Parathyroid adenoma (tissue), 2 donors: Measurements from ENCODE around the gene SLX9.

Experiments
- H2AFZ ChIP-seq: fragments of 300-600 bp; sonication (generic); one replicate; pipeline ENCODE4 v1.7.0; 2017; ENCODE audit warnings: antibody characterized with exemption, mild to moderate bottlenecking
- H3K27ac ChIP-seq: fragments of 300-600 bp; sonication (generic); one replicate; pipeline ENCODE4 v1.7.0; 2017
- H3K27me3 ChIP-seq: fragments of 300-600 bp; sonication (generic); one replicate; pipeline ENCODE4 v1.7.0; 2017; ENCODE audit warnings: low read length; ENCODE audit not compliant: control insufficient read depth, insufficient read depth
- H3K36me3 ChIP-seq: fragments of 300-600 bp; sonication (generic); one replicate; pipeline ENCODE4 v1.7.0; 2017; ENCODE audit warnings: low read length; ENCODE audit not compliant: control insufficient read depth, insufficient read depth
- H3K4me1 ChIP-seq: fragments of 300-600 bp; sonication (generic); one replicate; pipeline ENCODE4 v1.7.0; 2017; ENCODE audit warnings: control low read depth
- H3K4me2 ChIP-seq: fragments of 300-600 bp; sonication (generic); one replicate; pipeline ENCODE4 v1.7.0; 2017; ENCODE audit warnings: low read length
- H3K4me3 ChIP-seq: fragments of 300-600 bp; sonication (generic); one replicate; pipeline ENCODE4 v1.7.0; 2017; ENCODE audit warnings: low read depth, low read length
- H3K79me2 ChIP-seq: fragments of 300-600 bp; sonication (generic); one replicate; pipeline ENCODE4 v1.7.0; 2017; ENCODE audit warnings: control low read depth
- H3K9ac ChIP-seq: fragments of 300-600 bp; sonication (generic); one replicate; pipeline ENCODE4 v1.7.0; 2017; ENCODE audit warnings: mild to moderate bottlenecking
- H3K9me3 ChIP-seq: fragments of 300-600 bp; sonication (generic); one replicate; pipeline ENCODE4 v1.7.0; 2017; ENCODE audit warnings: low read length; ENCODE audit not compliant: control insufficient read depth
- CTCF ChIP-seq: fragments of 300-600 bp; sonication (generic); IDR thresholded peaks from one replicate; pipeline ENCODE4 v1.7.0; 2017; ENCODE audit warnings: antibody characterized with exemption, mild to moderate bottlenecking
- donor health status: primary hyperparathyroidism.

SLX9 gene

GRCh38 chr21:44987886-44988606 is 48.2 kb downstream of the SLX9 start:
- Histone ChIP-seq H2AFZ (no peak overlapping the region), H3K4me3 (no peak overlapping the region), H3K79me2 (no peaks in the 10 kb centered on the region), H3K9me3 (no peaks in the 10 kb centered on the region), H3K27ac (no peak overlapping the region), H3K4me1 (no peaks in the 10 kb centered on the region), H3K27me3 (no peaks in the 10 kb centered on the region), H3K9ac (no peak overlapping the region), H3K4me2 (no peak overlapping the region), H3K36me3 (no peaks in the 10 kb centered on the region)
- TF ChIP-seq CTCF = no peak

DNA sequence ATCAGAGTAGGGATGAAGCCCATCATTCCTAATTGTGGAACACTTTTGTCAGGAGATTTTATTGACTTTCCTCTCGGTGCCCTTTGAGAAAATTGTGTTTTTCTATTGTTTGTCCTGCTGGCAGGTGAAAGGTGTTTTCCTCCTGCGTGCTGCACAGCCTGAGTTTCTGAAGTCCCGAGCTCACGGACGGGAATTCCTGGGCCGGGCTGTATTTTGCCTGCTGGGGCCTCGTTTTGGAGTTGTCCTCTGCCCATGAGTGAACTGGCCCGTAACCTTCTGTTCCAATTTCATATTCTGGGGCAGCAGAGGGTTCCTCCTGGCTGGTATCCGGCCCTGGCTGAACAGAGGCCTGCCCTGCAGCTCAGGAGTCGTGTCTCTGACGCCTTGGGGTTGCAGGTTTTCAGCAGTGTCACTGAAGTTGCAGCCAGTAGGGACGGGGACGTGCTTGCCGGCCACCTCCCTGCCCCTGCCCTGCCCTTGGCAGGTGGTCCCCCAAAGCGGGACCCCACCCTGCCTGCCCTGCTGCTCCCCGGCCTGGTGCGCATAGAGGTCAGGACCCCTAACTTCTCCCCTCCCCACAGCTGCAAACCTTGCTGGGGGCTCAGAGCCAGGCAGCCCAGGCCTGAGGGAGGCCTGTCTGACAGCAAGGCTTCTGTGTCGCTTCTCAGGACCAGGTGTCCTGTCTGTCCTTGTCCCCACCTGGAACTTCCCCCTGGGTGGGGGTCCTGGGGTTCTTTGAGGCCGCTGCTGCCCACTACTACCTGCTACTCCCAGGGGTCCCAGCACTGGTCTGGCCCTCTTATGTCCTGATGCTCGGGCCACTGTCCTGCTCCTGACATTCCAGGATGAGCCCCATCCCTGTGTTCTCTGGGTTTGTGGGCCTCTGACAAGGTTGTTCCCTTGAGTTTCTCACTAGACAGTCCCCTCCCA is 49.0 kb downstream of the SLX9 start:
- no peaks in the 10 kb centered on the region for H3K27me3 ChIP-seq
- no peaks in the 10 kb centered on the region for H3K4me1 ChIP-seq
- H3K9ac ChIP-seq = no peak overlapping the region
- H3K36me3 ChIP-seq = no peaks in the 10 kb centered on the region
- H3K4me3 ChIP-seq = no peak overlapping the region
- H3K4me2 ChIP-seq = no peak overlapping the region
- H3K79me2 ChIP-seq = no peaks in the 10 kb centered on the region
- no peak for TF ChIP-seq CTCF
- no peaks in the 10 kb centered on the region for H3K9me3 ChIP-seq
- no peak overlapping the region for H3K27ac ChIP-seq
- no peak overlapping the region for H2AFZ ChIP-seq

DNA sequence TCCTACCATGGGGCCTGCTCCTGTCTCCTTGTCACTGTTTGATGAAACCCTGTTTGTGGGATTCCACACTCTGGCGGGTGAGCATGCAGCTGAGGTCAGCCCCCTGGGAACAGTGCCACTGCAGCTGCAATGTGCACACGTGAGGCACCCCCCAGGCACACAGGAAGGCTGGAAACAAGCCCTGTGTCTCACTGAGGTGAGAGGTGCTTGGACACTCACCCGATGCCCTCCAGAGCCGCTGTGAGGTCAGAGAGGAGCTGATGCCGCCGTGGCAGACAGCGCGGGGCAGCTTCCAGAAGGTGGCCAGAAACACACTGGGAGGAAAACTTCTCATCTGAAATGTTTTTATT is 49.7 kb downstream of the SLX9 start:
- no peak overlapping the region for H2AFZ ChIP-seq
- H3K27me3 ChIP-seq = no peaks in the 10 kb centered on the region
- no peak overlapping the region for H3K27ac ChIP-seq
- H3K4me1 ChIP-seq = no peaks in the 10 kb centered on the region
- H3K4me3 ChIP-seq = no peak overlapping the region
- no peak overlapping the region for H3K9ac ChIP-seq
- no peaks in the 10 kb centered on the region for H3K79me2 ChIP-seq
- H3K9me3 ChIP-seq = no peaks in the 10 kb centered on the region
- no peaks in the 10 kb centered on the region for H3K36me3 ChIP-seq
- no peak for TF ChIP-seq CTCF
- H3K4me2 ChIP-seq = no peak overlapping the region

- no peak overlapping the region for H3K4me3 ChIP-seq
- H3K9me3 ChIP-seq = no peaks in the 10 kb centered on the region
- no peak overlapping the region for H2AFZ ChIP-seq
- no peaks in the 10 kb centered on the region for H3K36me3 ChIP-seq
- no peaks in the 10 kb centered on the region for H3K27me3 ChIP-seq
- H3K4me2 ChIP-seq = no peak overlapping the region
- no peak for TF ChIP-seq CTCF
- H3K9ac ChIP-seq = no peak overlapping the region
- no peaks in the 10 kb centered on the region for H3K4me1 ChIP-seq
- H3K27ac ChIP-seq = no peak overlapping the region
- no peaks in the 10 kb centered on the region for H3K79me2 ChIP-seq
Observed at GRCh38 chr21:44989943-44990780, 50.3 kb downstream of the SLX9 start.
